IPS-NIHi7 (cell line): Measurements from ENCODE around the gene SCRT2.
"Not testable (repeated sequence)": the region's sequence is repeated elsewhere in the genome, so short reads cannot be mapped to it uniquely, and the experiment has no call there.

Source experiments
- DNase-seq: peaks from one replicate; pipeline ENCODE4 v3.0.0; 2012; ENCODE audit warnings: mixed read lengths; ENCODE audit errors: extremely low spot score

SCRT2 gene

GRCh38 chr20:675453-676314 is at the start of gene SCRT2:
Gene SCRT2 (minus strand): TSS chr20:675802. CDS start chr20:675601, 201 bp downstream.
- peak; percentile 95 for DNase-seq

GRCh38 chr20:724797-725196 is 49.2 kb upstream of the SCRT2 start:
- not testable (repeated sequence) for DNase-seq

- DNase-seq: no peak
Observed at GRCh38 chr20:723756-724155, 48.2 kb upstream of the SCRT2 start.

- DNase-seq: no peak
Observed at GRCh38 chr20:722822-723644, 47.4 kb upstream of the SCRT2 start.

GRCh38 chr20:721876-722275 is 46.3 kb upstream of the SCRT2 start:
- no peak for DNase-seq

- DNase-seq: no peak
Observed at GRCh38 chr20:719816-720215, 44.2 kb upstream of the SCRT2 start.

- DNase-seq: no peak
Observed at GRCh38 chr20:719068-719467, 43.5 kb upstream of the SCRT2 start.

GRCh38 chr20:717832-718231 is 42.2 kb upstream of the SCRT2 start:
- DNase-seq: no peak

- no peak for DNase-seq
Observed at GRCh38 chr20:717271-717670, 41.7 kb upstream of the SCRT2 start.

- DNase-seq: no peak
Observed at GRCh38 chr20:714453-714852, 38.9 kb upstream of the SCRT2 start.

- no peak for DNase-seq
Observed at GRCh38 chr20:711576-711975, 36.0 kb upstream of the SCRT2 start.

GRCh38 chr20:710780-711450 is 35.3 kb upstream of the SCRT2 start:
- no peak for DNase-seq

GRCh38 chr20:709991-710779 is 34.6 kb upstream of the SCRT2 start:
- peak; percentile 63 for DNase-seq

- DNase-seq: no peak
Observed at GRCh38 chr20:709423-709822, 33.8 kb upstream of the SCRT2 start.

- no peak for DNase-seq
Observed at GRCh38 chr20:708956-709355, 33.4 kb upstream of the SCRT2 start.

- no peak for DNase-seq
Observed at GRCh38 chr20:707451-708110, 32.0 kb upstream of the SCRT2 start.

- no peak for DNase-seq
Observed at GRCh38 chr20:706366-706885, 30.8 kb upstream of the SCRT2 start.

GRCh38 chr20:704726-705125 is 29.1 kb upstream of the SCRT2 start:
- no peak for DNase-seq

GRCh38 chr20:703426-703825 is 27.8 kb upstream of the SCRT2 start:
- DNase-seq: no peak

GRCh38 chr20:703006-703405 is 27.4 kb upstream of the SCRT2 start:
- no peak for DNase-seq
